Neutrophil (primary cell): ENCODE measurements around the gene ATP7B.
"Not testable (repeated sequence)": the region's sequence is repeated elsewhere in the genome, so short reads cannot be mapped to it uniquely, and the experiment has no call there.

Experiments
- H3K27ac ChIP-seq: fragments of 200-600 bp; sonication (generic); 2 replicates; pipeline ENCODE4 v1.5.1; 2016; ENCODE audit warnings: mild to moderate bottlenecking, moderate library complexity
- H3K27me3 ChIP-seq: fragments of 200-600 bp; sonication (generic); 2 replicates; pipeline ENCODE4 v1.6.0; 2016; ENCODE audit warnings: mild to moderate bottlenecking
- H3K36me3 ChIP-seq: fragments of 200-600 bp; sonication (generic); 2 replicates; pipeline ENCODE4 v1.5.1; 2017
- H3K4me1 ChIP-seq, 2 experiments: fragments of 200-600 bp in 1 of 2; sonication (generic) in 1 of 2; 1 replicate in 1 of 2; 2 replicates in 1 of 2; pipeline versions ENCODE4 v1.5.1 to v1.6.1; 2013 to 2016; ENCODE audit warnings: low read depth in 1 of 2, low read length in 1 of 2, mild to moderate bottlenecking in 1 of 2, moderate library complexity in 1 of 2; ENCODE audit not compliant: control insufficient read depth in 1 of 2, insufficient read depth in 1 of 2
- H3K4me3 ChIP-seq, 2 experiments: fragments of 200-600 bp in 1 of 2; sonication (generic) in 1 of 2; 1 replicate in 1 of 2; 2 replicates in 1 of 2; pipeline ENCODE4 v1.5.1; 2013 to 2016; ENCODE audit warnings: low read depth in 1 of 2, low read length in 1 of 2, mild to moderate bottlenecking in 1 of 2, moderate library complexity in 1 of 2
- H3K9me3 ChIP-seq: fragments of 200-600 bp; sonication (generic); 2 replicates; pipeline ENCODE4 v1.5.1; 2016
- CTCF ChIP-seq: fragments of 200-600 bp; sonication (generic); IDR thresholded peaks from 2 replicates; pipeline ENCODE4 v1.5.1; 2016; ENCODE audit warnings: antibody characterized with exemption

Gene ATP7B

GRCh38 chr13:52043675-52044074 is 32.4 kb upstream of the ATP7B start:
- Histone ChIP-seq H3K36me3 (no peaks in the 10 kb centered on the region), H3K9me3 (no peaks in the 10 kb centered on the region), H3K27ac (no peak overlapping the region), H3K4me1 (no peaks in the 10 kb centered on the region), H3K4me3 (no peak overlapping the region), H3K27me3 (no peaks in the 10 kb centered on the region)
- TF ChIP-seq CTCF: no peak

DNA sequence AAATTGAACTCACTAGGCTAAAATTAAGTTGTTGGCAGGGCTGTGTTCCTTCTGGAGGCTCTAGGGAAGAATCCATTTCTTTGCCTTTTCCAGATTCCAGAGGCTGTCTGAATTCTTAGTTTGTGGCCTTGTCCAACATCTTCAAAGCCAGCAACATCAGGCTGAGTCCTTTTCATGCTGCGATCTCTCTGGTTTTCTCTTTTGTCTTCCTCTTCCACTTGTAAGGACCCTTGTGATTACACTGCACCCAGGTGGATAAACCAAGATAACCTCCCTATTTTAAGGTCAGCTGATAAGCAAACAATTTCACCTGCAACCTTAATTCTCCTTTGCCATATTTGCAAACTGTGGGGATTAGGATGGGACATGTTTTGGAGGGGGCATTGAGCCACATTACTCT is 24.8 kb upstream of the ATP7B start:
- no peak overlapping the region for H3K4me3 ChIP-seq
- H3K27me3 ChIP-seq: no peaks in the 10 kb centered on the region
- no peak overlapping the region for H3K27ac ChIP-seq
- H3K9me3 ChIP-seq: no peaks in the 10 kb centered on the region
- H3K4me1 ChIP-seq: no peaks in the 10 kb centered on the region
- no peak for TF ChIP-seq CTCF
- no peaks in the 10 kb centered on the region for H3K36me3 ChIP-seq

GRCh38 chr13:52034616-52035226 is 23.5 kb upstream of the ATP7B start:
- no peak for TF ChIP-seq CTCF
- Histone ChIP-seq H3K4me3 (no peak overlapping the region), H3K4me1 (no peaks in the 10 kb centered on the region), H3K9me3 (no peaks in the 10 kb centered on the region), H3K36me3 (no peaks in the 10 kb centered on the region), H3K27ac (no peak overlapping the region), H3K27me3 (no peaks in the 10 kb centered on the region)

- Histone ChIP-seq H3K36me3 (peaks cover 11% of the 10 kb centered on the region), H3K27me3 (no peaks in the 10 kb centered on the region), H3K4me1 (no peaks in the 10 kb centered on the region), H3K9me3 (no peaks in the 10 kb centered on the region), H3K4me3 (no peak overlapping the region), H3K27ac (no peak overlapping the region)
- TF ChIP-seq CTCF: no peak
Observed at GRCh38 chr13:52033039-52033438, 21.8 kb upstream of the ATP7B start.

DNA sequence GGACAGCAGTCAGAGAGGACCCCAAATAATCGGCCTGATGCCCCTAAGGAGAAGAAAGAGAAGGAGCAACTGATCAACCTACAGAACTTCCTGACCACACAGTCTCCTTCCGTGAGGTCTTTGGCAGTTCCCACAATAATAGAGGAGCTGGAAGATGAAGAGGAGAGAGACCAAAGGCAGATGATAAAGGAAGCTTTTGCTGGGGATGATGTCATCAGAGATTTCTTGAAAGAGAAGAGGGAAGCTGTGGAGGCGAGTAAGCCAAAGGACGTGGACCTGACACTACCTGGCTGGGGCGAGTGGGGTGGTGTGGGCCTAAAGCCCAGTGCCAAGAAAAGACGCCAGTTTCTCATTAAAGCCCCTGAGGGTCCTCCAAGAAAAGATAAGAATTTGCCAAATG is 19.2 kb upstream of the ATP7B start:
- not testable (repeated sequence) for H3K27me3 ChIP-seq, H3K4me1 ChIP-seq, H3K9me3 ChIP-seq, H3K4me3 ChIP-seq, H3K27ac ChIP-seq
- H3K36me3 ChIP-seq: peaks cover 18% of the 10 kb centered on the region

DNA sequence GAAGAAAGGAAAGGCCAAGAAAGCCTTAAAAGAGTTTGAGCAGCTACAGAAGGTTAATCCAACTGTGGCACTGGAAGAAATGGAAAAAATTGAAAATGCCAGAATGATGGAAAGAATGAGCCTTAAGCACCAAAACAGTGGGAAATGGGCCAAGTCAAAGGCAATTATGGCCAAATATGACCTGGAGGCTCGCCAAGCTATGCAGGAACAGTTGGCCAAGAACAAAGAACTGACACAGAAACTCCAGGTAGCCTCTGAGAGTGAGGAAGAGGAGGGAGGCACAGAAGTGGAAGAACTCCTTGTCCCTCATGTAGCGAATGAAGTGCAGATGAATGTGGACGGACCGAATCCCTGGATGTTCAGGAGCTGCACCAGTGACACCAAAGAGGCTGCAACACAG is 18.3 kb upstream of the ATP7B start:
- Histone ChIP-seq H3K27me3 (no peaks in the 10 kb centered on the region), H3K9me3 (no peaks in the 10 kb centered on the region), H3K4me1 (no peaks in the 10 kb centered on the region), H3K4me3 (no peak overlapping the region), H3K27ac (no peak overlapping the region), H3K36me3 (peaks cover 23% of the 10 kb centered on the region)
- no peak for TF ChIP-seq CTCF
